Measurements from ENCODE around the gene MAD1L1. TPM values are rescaled to one million over a fixed set of nuclear protein-coding genes. Genes with fewer than 3 reads are reported as not detected.

The MAD1L1 gene
- total and polyA plus RNA-seq, 4 donors: 43.0 to 54.9 (median 49.9) TPM

- no peaks in the 10 kb centered on the region for H3K9me3 ChIP-seq (ENCODE audit: control insufficient read depth in 4 of 4, insufficient read depth in 3 of 4, low read length in 3 of 4)
- 96 to 97% methylated on average over 24 to 25 of the region's 25 CpGs for WGBS, 2 donors
- ATAC-seq (ENCODE audit: insufficient read depth, low FRiP score) (no peak), DNase-seq (no peak)
- H3K4me1 ChIP-seq (ENCODE audit: control insufficient read depth in 5 of 5, insufficient read depth in 5 of 5, low read length in 5 of 5): no peaks in the 10 kb centered on the region
- H3K36me3 ChIP-seq (ENCODE audit: control insufficient read depth in 4 of 4, insufficient read depth in 4 of 4, low read length in 4 of 4): peaks cover 0 to 2% (median 0%) of the 10 kb centered on the region in 4 donors
- H3K27me3 ChIP-seq (ENCODE audit: control insufficient read depth in 3 of 3, insufficient read depth in 3 of 3, low read length in 2 of 3): no peaks in the 10 kb centered on the region
- H3K9ac ChIP-seq (ENCODE audit: insufficient read depth in 1 of 2, low read length in 2 of 2): no peak overlapping the region
- no peak overlapping the region for H3K4me3 ChIP-seq
- H3K27ac ChIP-seq (ENCODE audit: low read depth in 1 of 2, low read length in 1 of 2): no peak overlapping the region
- TF ChIP-seq CTCF (IDR thresholded peaks at IDR 0.05; ENCODE audit: control extremely low read depth, extremely low read depth): no peak
Measured at GRCh38 chr7:1906087-1906830, 326.5 kb downstream of the MAD1L1 start.

- WGBS, 2 donors: 91 to 93% methylated on average over 26 of the region's 26 CpGs
- Histone ChIP-seq H3K36me3 (ENCODE audit: control insufficient read depth in 4 of 4, insufficient read depth in 4 of 4, low read length in 4 of 4) (peaks cover 0 to 9% (median 0%) of the 10 kb centered on the region in 4 donors), H3K4me3 (no peak overlapping the region), H3K9ac (ENCODE audit: insufficient read depth in 1 of 2, low read length in 2 of 2) (no peak overlapping the region), H3K9me3 (ENCODE audit: control insufficient read depth in 4 of 4, insufficient read depth in 3 of 4, low read length in 3 of 4) (no peaks in the 10 kb centered on the region), H3K27me3 (ENCODE audit: control insufficient read depth in 3 of 3, insufficient read depth in 3 of 3, low read length in 2 of 3) (no peaks in the 10 kb centered on the region), H3K4me1 (ENCODE audit: control insufficient read depth in 5 of 5, insufficient read depth in 5 of 5, low read length in 5 of 5) (peaks cover 0 to 18% (median 3%) of the 10 kb centered on the region in 5 donors), H3K27ac (ENCODE audit: low read depth in 1 of 2, low read length in 1 of 2) (no peak overlapping the region)
- TF ChIP-seq CTCF (IDR thresholded peaks at IDR 0.05; ENCODE audit: control extremely low read depth, extremely low read depth): no peak
- ATAC-seq (ENCODE audit: insufficient read depth, low FRiP score) (no peak), DNase-seq (no peak)
Measured at GRCh38 chr7:1902231-1902855, 330.4 kb downstream of the MAD1L1 start.

GRCh38 chr7:1901431-1902210 lies 331.1 kb downstream of the MAD1L1 start:
- no peak overlapping the region for H3K27ac ChIP-seq (ENCODE audit: low read depth in 1 of 2, low read length in 1 of 2)
- H3K36me3 ChIP-seq (ENCODE audit: control insufficient read depth in 4 of 4, insufficient read depth in 4 of 4, low read length in 4 of 4): peaks cover 0 to 15% (median 0%) of the 10 kb centered on the region in 4 donors
- H3K4me3 ChIP-seq: no peak overlapping the region
- TF ChIP-seq CTCF (IDR thresholded peaks at IDR 0.05; ENCODE audit: control extremely low read depth, extremely low read depth): no peak
- no peaks in the 10 kb centered on the region for H3K27me3 ChIP-seq (ENCODE audit: control insufficient read depth in 3 of 3, insufficient read depth in 3 of 3, low read length in 2 of 3)
- WGBS, 2 donors: 94 to 96% methylated on average over 18 of the region's 18 CpGs
- ATAC-seq (ENCODE audit: insufficient read depth, low FRiP score) (no peak), DNase-seq (no peak)
- no peaks in the 10 kb centered on the region for H3K9me3 ChIP-seq (ENCODE audit: control insufficient read depth in 4 of 4, insufficient read depth in 3 of 4, low read length in 3 of 4)
- no peak overlapping the region for H3K9ac ChIP-seq (ENCODE audit: insufficient read depth in 1 of 2, low read length in 2 of 2)
- H3K4me1 ChIP-seq (ENCODE audit: control insufficient read depth in 5 of 5, insufficient read depth in 5 of 5, low read length in 5 of 5): peaks cover 0 to 18% (median 3%) of the 10 kb centered on the region in 5 donors
